Caco-2 (cell line): ENCODE measurements around the gene BID. TPM values are rescaled to one million over a fixed set of nuclear protein-coding genes. Genes with fewer than 3 reads are reported as not detected.

Experiments used
- BruUV-seq: library from RNA; stranded (reverse); fragments of 400-500 nt; replicated peaks from 2 replicates; lab custom pipeline; 2021; lab: Mats Ljungman, UMichigan
- CTCF ChIA-PET: fragments of 300-600 bp; sonication (Branson Sonifier 250); formaldehyde crosslinking; loops from one replicate; lab custom pipeline; 2022; ENCODE audit warnings: antibody characterized with exemption; lab: Charles Lee
- POLR2A ChIA-PET: fragments of 300-600 bp; sonication (Branson Sonifier 250); formaldehyde crosslinking; loops from one replicate; lab custom pipeline; 2022; ENCODE audit warnings: antibody characterized with exemption; lab: Charles Lee
- DNase-seq, 2 experiments: peaks; one replicate each; pipeline versions ENCODE4 v3.0.0 to v3.0.0-alpha.2; 2020 to 2022
- H3K27me3 ChIP-seq: replicated peaks from 2 replicates; pipeline ENCODE4 v1.6.0; 2011; ENCODE audit warnings: low read length; ENCODE audit not compliant: control insufficient read depth, insufficient read depth
- H3K36me3 ChIP-seq: 2 replicates; pipeline ENCODE4 v1.5.1; 2011; ENCODE audit warnings: low read length; ENCODE audit not compliant: control insufficient read depth, insufficient read depth
- H3K4me1 ChIP-seq: fragments of 250-450 bp; sonication (Bioruptor Pico); 2 replicates; pipeline ENCODE4 v1.5.1; 2020; ENCODE audit warnings: mild to moderate bottlenecking
- H3K4me3 ChIP-seq: 2 replicates; pipeline ENCODE4 v1.5.1; 2011; ENCODE audit warnings: low read depth, mild to moderate bottlenecking, control low read depth, low read length
- H3K9me3 ChIP-seq: fragments of 250-450 bp; sonication (Bioruptor Pico); 2 replicates; pipeline ENCODE4 v1.5.1; 2020; ENCODE audit warnings: mild to moderate bottlenecking, moderate library complexity
- H3K27ac Mint-ChIP-seq: one replicate; pipeline ENCODE4 v1.8.0; 2022; ENCODE audit warnings: mixed read lengths; ENCODE audit not compliant: unreplicated experiment
- H3K27me3 Mint-ChIP-seq: one replicate; pipeline ENCODE4 v1.8.0; 2022; ENCODE audit warnings: mixed read lengths; ENCODE audit not compliant: insufficient read depth, unreplicated experiment
- H3K36me3 Mint-ChIP-seq: one replicate; pipeline ENCODE4 v1.8.0; 2022; ENCODE audit warnings: mild to moderate bottlenecking, mixed read lengths; ENCODE audit not compliant: insufficient read depth, unreplicated experiment
- H3K4me1 Mint-ChIP-seq: one replicate; pipeline ENCODE4 v1.8.0; 2022; ENCODE audit warnings: low read depth, mixed read lengths; ENCODE audit not compliant: unreplicated experiment
- H3K4me3 Mint-ChIP-seq: one replicate; pipeline ENCODE4 v1.8.0; 2022; ENCODE audit warnings: mild to moderate bottlenecking, moderate library complexity, mixed read lengths; ENCODE audit not compliant: unreplicated experiment
- H3K9me3 Mint-ChIP-seq: one replicate; pipeline ENCODE4 v1.8.0; 2022; ENCODE audit warnings: mixed read lengths; ENCODE audit not compliant: unreplicated experiment
- CTCF ChIP-seq, 2 experiments: fragments of 200-600 bp in 1 of 2; IDR thresholded peaks; 1 replicate in 1 of 2; 2 replicates in 1 of 2; pipeline versions ENCODE4 v1.5.1 to v1.8.0; 2011 to 2022; ENCODE audit warnings: antibody characterized with exemption in 1 of 2, control low read depth in 1 of 2, inconsistent platforms in 1 of 2, low read depth in 1 of 2, low read length in 1 of 2, mild to moderate bottlenecking in 1 of 2, moderate library complexity in 1 of 2; ENCODE audit not compliant: insufficient read depth in 1 of 2, severe bottlenecking in 1 of 2, unreplicated experiment in 1 of 2
- intact Hi-C: fragments of 100-400 bp; cut with micrococcal nuclease; formaldehyde crosslinking; loops from one replicate; pipeline ENCODE4 v1.10.0; 2022; ENCODE audit not compliant: unreplicated experiment
- total RNA-seq: library from RNA; stranded (reverse); gene quantifications from 2 replicates; pipeline ENCODE4 v1.2.3, GENCODE V29; 2022

The BID gene
- total RNA-seq, 1 experiment from 2014 or later: 28.2 TPM

- no peaks in the 10 kb centered on the region for H3K36me3 ChIP-seq
- intact Hi-C loops: no loop called here
- no peaks in the 10 kb centered on the region for H3K4me1 ChIP-seq
- TF ChIP-seq CTCF (IDR thresholded peaks at IDR 0.05; ENCODE audit: insufficient read depth in 1 of 2, low read depth in 1 of 2, low read length in 1 of 2, severe bottlenecking in 1 of 2, unreplicated experiment in 1 of 2): no peak
- no TSS peak for BruUV-seq
- Mint-ChIP-seq H3K9me3 (no peaks in the 10 kb centered on the region), H3K36me3 (no peaks in the 10 kb centered on the region), H3K27me3 (no peaks in the 10 kb centered on the region), H3K4me1 (peaks cover 13% of the 10 kb centered on the region), H3K4me3 (no peak overlapping the region), H3K27ac (no peak overlapping the region)
- POLR2A ChIA-PET: no interaction called here
- CTCF ChIA-PET: interaction anchor here (1.1 kb wide), 1 partner anchor 25 kb away, joined by 6 read pairs; no protein-coding TSS in a partner anchor
- no peaks in the 10 kb centered on the region for H3K27me3 ChIP-seq
- H3K4me3 ChIP-seq: no peak overlapping the region
- no peak for DNase-seq
- H3K9me3 ChIP-seq: no peaks in the 10 kb centered on the region
These were observed 13.2 kb downstream of the BID start for GRCh38 chr22:17761138-17761488.

GRCh38 chr22:17754233-17754925 lies 19.9 kb downstream of the BID start:
- no peak for DNase-seq
- no peaks in the 10 kb centered on the region for H3K9me3 Mint-ChIP-seq
- H3K4me3 Mint-ChIP-seq: no peak overlapping the region
- H3K36me3 ChIP-seq: no peaks in the 10 kb centered on the region
- peaks cover 7% of the 10 kb centered on the region for H3K4me1 Mint-ChIP-seq
- H3K9me3 ChIP-seq: no peaks in the 10 kb centered on the region
- ChIA-PET CTCF (interaction anchor here (1.0 kb wide), 1 partner anchor 31 kb away, joined by 4 read pairs; no protein-coding TSS in a partner anchor), POLR2A (no interaction called here)
- intact Hi-C loops: no loop called here
- no peaks in the 10 kb centered on the region for H3K36me3 Mint-ChIP-seq
- no peaks in the 10 kb centered on the region for H3K4me1 ChIP-seq
- BruUV-seq: no TSS peak
- no peak overlapping the region for H3K4me3 ChIP-seq
- H3K27ac Mint-ChIP-seq: no peak overlapping the region
- peak in 1 of 2 experiments; percentile 22 for TF ChIP-seq CTCF (IDR thresholded peaks at IDR 0.05; ENCODE audit: insufficient read depth in 1 of 2, low read depth in 1 of 2, low read length in 1 of 2, severe bottlenecking in 1 of 2, unreplicated experiment in 1 of 2)
- H3K27me3 ChIP-seq: no peaks in the 10 kb centered on the region
- no peaks in the 10 kb centered on the region for H3K27me3 Mint-ChIP-seq

- H3K27me3 Mint-ChIP-seq: no peaks in the 10 kb centered on the region
- TF ChIP-seq CTCF (IDR thresholded peaks at IDR 0.05; ENCODE audit: insufficient read depth in 1 of 2, low read depth in 1 of 2, low read length in 1 of 2, severe bottlenecking in 1 of 2, unreplicated experiment in 1 of 2): no peak
- Histone ChIP-seq H3K9me3 (no peaks in the 10 kb centered on the region), H3K27me3 (no peaks in the 10 kb centered on the region), H3K4me3 (no peak overlapping the region), H3K4me1 (no peaks in the 10 kb centered on the region), H3K36me3 (no peaks in the 10 kb centered on the region)
- H3K4me3 Mint-ChIP-seq: no peak overlapping the region
- H3K36me3 Mint-ChIP-seq: no peaks in the 10 kb centered on the region
- H3K27ac Mint-ChIP-seq: no peak overlapping the region
- H3K4me1 Mint-ChIP-seq: peaks cover 7% of the 10 kb centered on the region
- no TSS peak for BruUV-seq
- CTCF ChIA-PET: no interaction called here
- no peak for DNase-seq
- H3K9me3 Mint-ChIP-seq: no peaks in the 10 kb centered on the region
- POLR2A ChIA-PET: interaction anchor here (0.6 kb wide), 1 partner anchor 15 kb away, joined by 4 read pairs; no protein-coding TSS in a partner anchor
- intact Hi-C loops: no loop called here
These were observed 20.8 kb downstream of the BID start for GRCh38 chr22:17753401-17753989.
